ENCODE measurements around the gene SMURF1. TPM values are rescaled to one million over a fixed set of nuclear protein-coding genes. Genes with fewer than 3 reads are reported as not detected.

The SMURF1 gene
- total RNA-seq, 8 experiments from 2014 or later: 11.1 to 24.6 (median 17.2) TPM

DNA sequence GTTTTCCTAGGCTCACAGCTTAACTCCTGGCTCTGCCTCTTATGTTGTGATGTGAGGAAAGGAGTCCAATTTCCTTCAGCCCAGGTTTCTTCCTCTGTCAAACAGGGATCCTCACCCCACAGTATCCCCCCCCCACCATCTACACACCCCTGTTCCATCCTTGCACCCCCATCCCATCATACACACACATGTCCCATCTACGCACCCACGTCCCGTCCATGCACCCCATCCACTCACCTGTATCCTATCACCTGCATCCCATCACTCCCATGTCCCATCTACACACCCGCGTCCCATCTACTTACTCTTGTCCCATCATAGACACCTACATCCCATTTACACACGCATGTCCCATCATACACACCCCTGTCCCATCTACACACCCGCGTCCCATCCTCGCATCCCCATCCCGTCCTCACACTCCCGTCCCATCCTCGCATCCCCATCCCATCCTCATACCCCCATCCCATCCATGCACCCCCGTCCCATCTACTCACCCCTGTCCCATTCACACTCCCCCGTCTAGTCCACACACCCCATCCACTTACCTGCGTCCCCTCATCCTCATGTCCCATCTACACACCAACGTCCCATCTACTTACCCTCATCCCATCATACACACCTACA, 148.3 kb downstream of the SMURF1 start:
- no peak overlapping the region for H3K4me3 ChIP-seq
- no peak for ATAC-seq (replicated peaks in 6 of 8)
- 80 to 100% methylated on average over 1 to 2 of the region's 16 CpGs; no CpG with 5 or more reads in 8 of the 10 experiments for WGBS, 10 experiments
- H3K4me1 ChIP-seq (replicated peaks in 1 of 2): no peaks in the 10 kb centered on the region
- in situ Hi-C loops (cut with MboI; ENCODE audit: low pct_unique_long_range_greater_than_20kb in 2 of 9, low sequenced_read_pairs in 9 of 9, unreplicated experiment in 9 of 9): no loop called here
- no peak overlapping the region for H3K27ac ChIP-seq

- no peak for ATAC-seq (replicated peaks in 6 of 8)
- no peaks in the 10 kb centered on the region for H3K4me1 ChIP-seq (replicated peaks in 1 of 2)
- in situ Hi-C loops (cut with MboI; ENCODE audit: low pct_unique_long_range_greater_than_20kb in 2 of 9, low sequenced_read_pairs in 9 of 9, unreplicated experiment in 9 of 9): no loop called here
- WGBS, 10 experiments: 94 to 100% (median 100%) methylated on average over 2 to 4 of the region's 13 CpGs; no CpG with 5 or more reads in 7 of the 10 experiments
- H3K27ac ChIP-seq: no peak overlapping the region
- H3K4me3 ChIP-seq: no peak overlapping the region
Observed at GRCh38 chr7:98995111-98995510, 148.8 kb downstream of the SMURF1 start.

DNA sequence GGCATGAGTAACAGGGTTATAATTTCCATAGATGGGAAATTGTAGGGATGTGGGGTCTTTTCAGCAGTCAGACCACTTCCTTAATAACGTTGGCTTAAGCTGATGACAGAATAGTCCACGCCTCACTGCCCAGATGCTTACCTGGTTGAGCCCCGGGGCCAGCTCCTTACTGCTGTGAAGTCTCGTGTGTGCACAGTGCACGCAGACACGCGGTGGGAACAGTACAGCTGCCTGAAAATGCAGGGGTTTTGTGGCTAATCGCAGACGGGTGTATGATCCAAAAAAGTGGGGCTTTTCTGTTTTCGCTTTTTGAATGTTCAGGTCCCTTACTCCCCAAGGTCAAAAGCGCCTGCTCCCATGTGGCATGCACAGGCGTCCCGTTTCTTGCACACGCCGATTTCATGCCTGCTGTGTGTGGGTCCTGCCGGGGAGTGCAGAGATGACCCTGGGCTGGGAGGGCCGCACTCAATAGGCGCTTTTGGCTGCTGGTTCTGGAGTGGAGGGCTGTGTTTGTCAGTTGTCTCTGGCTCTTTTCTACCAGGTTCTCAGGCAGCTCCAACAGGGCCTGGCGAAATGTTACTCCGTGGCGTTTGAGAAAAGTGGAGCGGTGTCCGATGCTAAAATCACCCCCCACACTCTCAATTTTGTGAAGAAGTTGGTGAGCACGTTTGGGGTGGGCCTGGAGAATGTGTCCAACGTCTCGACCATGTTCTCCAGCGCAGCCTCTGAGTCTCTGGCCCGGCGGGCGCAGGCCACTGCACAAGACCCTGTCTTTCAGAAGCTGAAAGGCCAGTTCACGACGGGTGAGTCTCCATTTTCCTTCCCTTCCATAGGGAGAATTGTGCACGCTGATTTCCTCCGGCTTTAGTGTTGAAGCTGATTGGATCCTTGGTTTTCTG, 149.6 kb downstream of the SMURF1 start:
- no peak overlapping the region for H3K4me3 ChIP-seq
- WGBS, 10 experiments: 90 to 100% (median 96%) methylated on average over 1 to 24 of the region's 34 CpGs; no CpG with 5 or more reads in 1 of the 10 experiments
- H3K27ac ChIP-seq: no peak overlapping the region
- in situ Hi-C loops (cut with MboI; ENCODE audit: low pct_unique_long_range_greater_than_20kb in 2 of 9, low sequenced_read_pairs in 9 of 9, unreplicated experiment in 9 of 9): no loop called here
- no peaks in the 10 kb centered on the region for H3K4me1 ChIP-seq (replicated peaks in 1 of 2)
- no peak for ATAC-seq (replicated peaks in 6 of 8)

DNA sequence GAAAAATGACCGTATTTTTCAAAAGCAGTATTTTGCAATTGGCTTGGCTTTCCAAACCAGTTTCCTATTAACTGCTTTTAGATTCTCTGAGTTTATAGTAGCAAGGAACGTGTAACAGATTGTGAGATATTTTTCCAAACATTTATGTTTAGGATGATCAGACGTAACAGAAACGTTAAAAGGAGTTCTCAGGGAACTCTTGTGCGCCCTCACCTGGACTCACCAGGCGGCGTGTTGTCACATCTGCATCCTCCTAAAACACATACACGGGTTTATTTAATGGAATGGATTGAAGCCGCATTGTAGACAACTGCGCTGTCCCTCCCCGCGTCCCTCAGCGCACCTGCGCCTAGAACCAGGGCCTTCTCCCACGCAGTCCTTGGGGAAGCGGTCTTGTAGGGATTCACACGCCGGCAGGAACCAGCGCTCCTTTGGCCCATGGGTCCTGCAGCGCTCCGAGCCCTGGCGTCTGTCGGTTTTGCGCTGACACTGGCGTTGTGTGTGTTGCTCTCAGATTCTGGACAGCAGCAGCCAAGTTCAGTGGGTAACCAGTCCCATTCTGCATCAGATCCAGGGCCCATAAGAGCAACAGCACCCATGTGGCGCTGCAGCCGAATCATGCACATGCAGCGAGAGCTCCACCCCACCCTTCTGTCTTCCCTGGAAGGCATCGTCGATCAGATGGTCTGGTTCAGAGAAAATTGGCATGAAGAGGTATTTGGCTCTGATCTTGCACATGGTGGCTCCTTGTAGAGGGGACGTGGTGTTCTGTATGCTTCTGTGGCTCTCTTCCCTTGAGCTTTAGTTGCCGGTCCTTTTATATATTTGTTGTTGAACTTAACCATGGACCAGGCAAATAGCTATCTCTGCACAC, 150.6 kb downstream of the SMURF1 start:
- no peak overlapping the region for H3K4me3 ChIP-seq
- no peaks in the 10 kb centered on the region for H3K4me1 ChIP-seq (replicated peaks in 1 of 2)
- ATAC-seq (replicated peaks in 6 of 8): no peak
- in situ Hi-C loops (cut with MboI; ENCODE audit: low pct_unique_long_range_greater_than_20kb in 2 of 9, low sequenced_read_pairs in 9 of 9, unreplicated experiment in 9 of 9): no loop called here
- WGBS, 10 experiments: 60 to 100% (median 90%) methylated on average over 1 to 18 of the region's 32 CpGs
- no peak overlapping the region for H3K27ac ChIP-seq

DNA sequence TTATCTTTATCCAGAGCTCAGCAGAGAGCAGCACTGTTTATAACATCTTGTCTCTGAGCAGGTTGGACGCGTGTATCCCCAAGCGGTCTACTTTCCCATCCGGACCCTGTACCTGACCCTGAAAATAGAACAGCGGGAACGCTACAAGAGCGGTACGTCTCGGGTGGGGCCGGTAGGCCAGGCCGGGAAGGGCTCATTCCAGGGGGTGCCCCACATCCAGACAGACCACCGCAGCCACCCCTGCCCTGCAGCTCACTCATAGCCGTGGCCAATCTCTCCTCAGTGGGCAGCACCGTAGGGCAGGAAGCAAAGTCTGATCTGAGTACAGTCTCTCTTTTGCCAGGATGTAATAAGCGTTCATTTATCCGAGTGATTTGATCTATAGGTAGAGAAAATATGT, 151.8 kb downstream of the SMURF1 start:
- Histone ChIP-seq H3K4me1 (replicated peaks in 1 of 2) (no peaks in the 10 kb centered on the region), H3K27ac (no peak overlapping the region), H3K4me3 (no peak overlapping the region)
- WGBS, 10 experiments: 80 to 100% (median 100%) methylated on average over 1 to 9 of the region's 16 CpGs; no CpG with 5 or more reads in 4 of the 10 experiments
- ATAC-seq (replicated peaks in 6 of 8): no peak
- in situ Hi-C loops (cut with MboI; ENCODE audit: low pct_unique_long_range_greater_than_20kb in 2 of 9, low sequenced_read_pairs in 9 of 9, unreplicated experiment in 9 of 9): no loop called here

- 67 to 95% (median 93%) methylated on average over 1 to 6 of the region's 14 CpGs; no CpG with 5 or more reads in 7 of the 10 experiments for WGBS, 10 experiments
- in situ Hi-C loops (cut with MboI; ENCODE audit: low pct_unique_long_range_greater_than_20kb in 2 of 9, low sequenced_read_pairs in 9 of 9, unreplicated experiment in 9 of 9): no loop called here
- no peak for ATAC-seq (replicated peaks in 6 of 8)
- Histone ChIP-seq H3K27ac (no peak overlapping the region), H3K4me1 (replicated peaks in 1 of 2) (no peaks in the 10 kb centered on the region), H3K4me3 (no peak overlapping the region)
Observed at GRCh38 chr7:98991141-98991540, 152.8 kb downstream of the SMURF1 start.

DNA sequence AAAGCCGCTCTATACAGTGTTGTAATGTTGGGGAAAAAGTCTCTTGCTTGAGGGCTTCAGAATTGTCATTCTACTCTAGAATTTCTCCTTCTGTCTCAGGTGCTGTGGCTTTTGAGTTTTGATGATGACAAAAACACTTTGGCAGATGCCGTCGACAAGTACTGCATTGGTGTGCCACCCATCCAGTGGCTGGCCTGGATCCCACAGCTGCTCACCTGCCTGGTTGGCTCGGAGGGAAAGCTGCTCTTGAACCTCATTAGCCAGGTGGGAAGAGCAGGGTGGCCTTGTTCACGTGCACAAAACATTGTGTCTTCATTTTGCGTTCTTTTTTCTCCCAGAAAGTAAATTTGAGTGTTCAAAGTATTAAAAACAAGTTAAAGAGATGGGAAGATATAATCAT, 153.6 kb downstream of the SMURF1 start:
- H3K27ac ChIP-seq: no peak overlapping the region
- in situ Hi-C loops (cut with MboI; ENCODE audit: low pct_unique_long_range_greater_than_20kb in 2 of 9, low sequenced_read_pairs in 9 of 9, unreplicated experiment in 9 of 9): no loop called here
- H3K4me3 ChIP-seq: no peak overlapping the region
- no peaks in the 10 kb centered on the region for H3K4me1 ChIP-seq (replicated peaks in 1 of 2)
- no peak for ATAC-seq (replicated peaks in 6 of 8)
- WGBS, 10 experiments: 80 to 100% (median 92%) methylated on average over 1 to 6 of the region's 6 CpGs

- no peaks in the 10 kb centered on the region for H3K4me1 ChIP-seq (replicated peaks in 1 of 2)
- ATAC-seq (replicated peaks in 6 of 8): no peak
- in situ Hi-C loops (cut with MboI; ENCODE audit: low pct_unique_long_range_greater_than_20kb in 2 of 9, low sequenced_read_pairs in 9 of 9, unreplicated experiment in 9 of 9): no loop called here
- H3K4me3 ChIP-seq: no peak overlapping the region
- 84 to 100% (median 90%) methylated on average over 3 to 11 of the region's 15 CpGs; no CpG with 5 or more reads in 2 of the 10 experiments for whole genome bisulfite sequencing, 10 experiments
- no peak overlapping the region for H3K27ac ChIP-seq
Observed at GRCh38 chr7:98988641-98989040, 155.3 kb downstream of the SMURF1 start.

GRCh38 chr7:98985945-98986344, 158.0 kb downstream of the SMURF1 start:
- no peak overlapping the region for H3K27ac ChIP-seq
- no peak for ATAC-seq (replicated peaks in 6 of 8)
- H3K4me1 ChIP-seq (replicated peaks in 1 of 2): no peaks in the 10 kb centered on the region
- in situ Hi-C loops (cut with MboI; ENCODE audit: low pct_unique_long_range_greater_than_20kb in 2 of 9, low sequenced_read_pairs in 9 of 9, unreplicated experiment in 9 of 9): no loop called here
- H3K4me3 ChIP-seq: no peak overlapping the region

DNA sequence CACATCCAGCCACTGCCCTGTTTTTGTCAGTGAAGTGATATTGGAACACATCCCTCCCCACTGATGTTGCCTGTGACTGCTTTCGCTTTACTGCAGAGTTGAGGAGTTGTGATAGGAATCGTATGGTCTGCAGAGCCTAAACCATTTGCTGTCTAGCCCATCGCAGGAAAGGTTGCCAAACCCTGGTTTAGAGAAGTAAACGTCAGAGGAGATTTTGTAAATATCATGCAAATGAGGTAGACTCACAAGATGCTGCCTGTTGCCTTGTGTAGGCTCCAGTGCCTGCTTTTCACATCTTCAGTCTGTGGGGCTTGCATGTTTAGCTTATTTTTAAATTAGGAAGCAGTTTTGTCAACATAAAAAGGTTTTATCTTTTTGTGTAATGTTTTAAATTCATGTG, 158.5 kb downstream of the SMURF1 start:
- in situ Hi-C loops (cut with MboI; ENCODE audit: low pct_unique_long_range_greater_than_20kb in 2 of 9, low sequenced_read_pairs in 9 of 9, unreplicated experiment in 9 of 9): no loop called here
- Histone ChIP-seq H3K4me3 (no peak overlapping the region), H3K4me1 (replicated peaks in 1 of 2) (no peaks in the 10 kb centered on the region), H3K27ac (no peak overlapping the region)
- 35 to 100% (median 71%) methylated on average over 1 to 4 of the region's 4 CpGs; no CpG with 5 or more reads in 3 of the 10 experiments for WGBS, 10 experiments
- peak in 3 of 8 experiments; percentile 42 to 89 (median 54) for ATAC-seq (replicated peaks in 6 of 8)

- in situ Hi-C loops (cut with MboI; ENCODE audit: low pct_unique_long_range_greater_than_20kb in 2 of 9, low sequenced_read_pairs in 9 of 9, unreplicated experiment in 9 of 9): no loop called here
- Histone ChIP-seq H3K4me3 (no peak overlapping the region), H3K27ac (no peak overlapping the region), H3K4me1 (replicated peaks in 1 of 2) (no peaks in the 10 kb centered on the region)
- no peak for ATAC-seq (replicated peaks in 6 of 8)
- 44 to 100% (median 95%) methylated on average over 1 to 9 of the region's 11 CpGs; no CpG with 5 or more reads in 1 of the 10 experiments for WGBS, 10 experiments
Observed at GRCh38 chr7:98984126-98984525, 159.8 kb downstream of the SMURF1 start.

DNA sequence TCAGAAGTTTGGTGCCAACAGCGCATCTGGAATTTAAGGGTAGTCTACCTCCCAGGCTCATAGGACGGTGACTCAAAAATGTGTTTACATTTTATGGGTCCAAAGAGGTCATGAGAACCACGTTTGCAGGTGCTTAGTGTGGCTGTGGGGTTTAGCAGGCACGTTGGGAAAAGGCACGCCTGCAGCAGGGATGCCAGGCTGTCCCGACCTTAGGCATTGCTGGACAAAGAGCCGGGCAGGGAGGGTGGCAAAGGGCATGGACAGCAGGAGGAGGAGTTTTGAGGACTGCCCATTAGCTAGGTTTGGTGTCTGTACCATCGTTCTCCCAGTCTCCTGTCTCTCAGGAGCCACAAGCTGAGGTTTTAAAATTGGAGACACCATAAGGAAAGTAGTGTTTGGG, 161.2 kb downstream of the SMURF1 start:
- 80 to 100% (median 96%) methylated on average over 1 to 7 of the region's 8 CpGs; no CpG with 5 or more reads in 2 of the 10 experiments for WGBS, 10 experiments
- Histone ChIP-seq H3K27ac (no peak overlapping the region), H3K4me3 (no peak overlapping the region), H3K4me1 (replicated peaks in 1 of 2) (no peaks in the 10 kb centered on the region)
- in situ Hi-C loops (cut with MboI; ENCODE audit: low pct_unique_long_range_greater_than_20kb in 2 of 9, low sequenced_read_pairs in 9 of 9, unreplicated experiment in 9 of 9): no loop called here
- ATAC-seq (replicated peaks in 6 of 8): no peak

DNA sequence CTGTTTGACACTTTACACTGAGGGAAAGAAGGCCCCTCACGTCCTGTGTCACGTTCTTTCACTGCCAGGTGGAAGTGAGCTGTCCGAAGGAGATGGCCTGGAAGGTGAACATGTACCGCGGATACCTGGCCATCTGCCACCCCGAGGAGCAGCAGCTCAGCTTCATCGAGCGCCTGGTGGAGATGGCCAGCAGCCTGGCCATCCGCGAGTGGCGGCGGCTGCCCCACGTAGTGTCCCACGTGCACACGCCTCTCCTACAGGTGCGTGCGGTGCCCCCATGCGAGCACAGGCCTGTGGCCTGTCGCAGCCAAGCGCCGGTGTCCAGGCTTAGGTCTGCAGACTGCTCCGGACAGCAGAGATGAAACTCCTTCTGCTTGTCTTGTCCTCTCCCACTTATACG, 162.2 kb downstream of the SMURF1 start:
- ATAC-seq (replicated peaks in 6 of 8): no peak
- in situ Hi-C loops (cut with MboI; ENCODE audit: low pct_unique_long_range_greater_than_20kb in 2 of 9, low sequenced_read_pairs in 9 of 9, unreplicated experiment in 9 of 9): no loop called here
- H3K27ac ChIP-seq: no peak overlapping the region
- 80 to 100% (median 100%) methylated on average over 1 to 13 of the region's 23 CpGs; no CpG with 5 or more reads in 4 of the 10 experiments for WGBS, 10 experiments
- no peaks in the 10 kb centered on the region for H3K4me1 ChIP-seq (replicated peaks in 1 of 2)
- no peak overlapping the region for H3K4me3 ChIP-seq

Measured in motor neuron (in vitro differentiated cells).